22Rv1 (cell line): Measurements from ENCODE around the gene DROSHA.

ENCODE experiments used
- CTCF ChIP-seq: fragments of 450-650 bp; IDR thresholded peaks from 2 replicates; pipeline ENCODE4 v1.5.1; 2017; ENCODE audit warnings: mild to moderate bottlenecking
- ZFX ChIP-seq: fragments of 450-650 bp; IDR thresholded peaks from 2 replicates; pipeline ENCODE4 v1.6.1; 2017; ENCODE audit warnings: antibody characterized with exemption, borderline replicate concordance

GRCh38 chr5:31537851-31538250, 6.0 kb upstream of the DROSHA start:
- TF ChIP-seq CTCF (no peak), ZFX (no peak)
